ENCODE data around the gene UBAC1.

Gene UBAC1

DNA sequence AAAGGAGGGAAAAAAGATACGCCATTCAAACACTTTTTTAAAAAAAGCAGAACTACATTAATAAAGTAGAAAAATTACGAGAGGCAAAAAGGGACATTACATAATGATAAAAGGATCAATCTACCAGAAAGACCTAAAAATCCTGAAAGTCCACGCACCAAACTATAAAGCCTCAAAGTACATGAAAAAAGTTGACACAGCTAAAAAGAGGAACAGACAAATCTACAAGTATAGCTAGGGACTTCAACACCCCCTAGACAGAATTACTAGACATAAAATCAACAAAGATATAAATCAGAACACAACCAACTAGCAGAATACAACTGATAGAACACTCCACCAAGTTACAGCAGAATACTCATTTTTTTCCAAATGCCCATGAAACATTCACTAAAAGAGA, 65.0 kb downstream of the UBAC1 start:
- no peak for TF ChIP-seq CEBPB (IDR thresholded peaks at IDR 0.05)
- TF ChIP-seq, protein P1, sequence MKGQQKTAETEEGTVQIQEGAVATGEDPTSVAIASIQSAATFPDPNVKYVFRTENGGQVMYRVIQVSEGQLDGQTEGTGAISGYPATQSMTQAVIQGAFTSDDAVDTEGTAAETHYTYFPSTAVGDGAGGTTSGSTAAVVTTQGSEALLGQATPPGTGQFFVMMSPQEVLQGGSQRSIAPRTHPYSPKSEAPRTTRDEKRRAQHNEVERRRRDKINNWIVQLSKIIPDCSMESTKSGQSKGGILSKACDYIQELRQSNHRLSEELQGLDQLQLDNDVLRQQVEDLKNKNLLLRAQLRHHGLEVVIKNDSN (IDR thresholded peaks at IDR 0.05), result no peak
- TF ChIP-seq CREB1 (IDR thresholded peaks at IDR 0.05; ENCODE audit: low read depth), result no peak
- TF ChIP-seq TCF12 (IDR thresholded peaks at IDR 0.05; ENCODE audit: low read depth), result no peak
- no peak for TF ChIP-seq EGR1 (IDR thresholded peaks at IDR 0.05)
- TF ChIP-seq YY1 (IDR thresholded peaks at IDR 0.05; ENCODE audit: low read depth), result no peak
- no peak for TF ChIP-seq RAD21 (IDR thresholded peaks at IDR 0.05; ENCODE audit: low read depth)
- TF ChIP-seq EP300 (IDR thresholded peaks at IDR 0.05; ENCODE audit: borderline replicate concordance), result no peak
- TF ChIP-seq NFIC (IDR thresholded peaks at IDR 0.05), result no peak

DNA sequence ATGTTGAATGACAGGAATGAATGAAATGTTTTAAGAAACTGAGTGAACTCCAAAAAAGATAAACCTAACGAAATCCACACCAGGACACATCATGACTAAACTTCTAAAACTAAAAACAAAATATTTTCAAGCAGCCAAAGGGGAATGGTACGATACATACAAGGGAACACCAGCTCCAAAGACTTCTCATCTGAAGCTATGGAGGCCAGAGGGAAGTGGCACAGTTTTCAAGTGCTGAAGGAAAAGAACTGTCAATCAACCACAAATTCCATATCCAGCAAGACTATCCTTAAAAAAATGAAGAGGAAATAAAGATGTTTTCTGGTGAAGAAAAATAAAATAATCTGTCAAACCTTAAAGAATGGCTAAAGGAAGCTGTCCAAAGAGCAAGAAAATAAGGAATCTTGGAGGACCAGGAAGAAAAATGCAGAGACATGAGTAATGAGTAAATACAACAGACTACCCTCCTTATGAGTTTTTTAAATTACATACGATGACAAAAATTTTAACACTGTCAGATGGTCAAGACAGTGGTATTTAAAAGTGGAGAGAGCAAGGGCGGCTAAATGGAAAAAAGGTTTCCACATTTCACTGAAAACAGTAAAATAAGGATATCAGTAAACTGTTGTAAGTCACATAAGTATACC, 65.8 kb downstream of the UBAC1 start:
- TF ChIP-seq TEAD4 (IDR thresholded peaks at IDR 0.05) (no peak), RAD21 (IDR thresholded peaks at IDR 0.05; ENCODE audit: low read depth) (no peak), CREB1 (IDR thresholded peaks at IDR 0.05; ENCODE audit: low read depth) (no peak), TAF1 (IDR thresholded peaks at IDR 0.05; ENCODE audit: low read depth) (no peak), EGR1 (IDR thresholded peaks at IDR 0.05) (no peak), NFIC (IDR thresholded peaks at IDR 0.05) (no peak), YY1 (IDR thresholded peaks at IDR 0.05; ENCODE audit: low read depth) (no peak), TCF12 (IDR thresholded peaks at IDR 0.05; ENCODE audit: low read depth) (no peak), ZBTB7A (IDR thresholded peaks at IDR 0.05; ENCODE audit: low read depth) (no peak)
- TF ChIP-seq, protein P2, sequence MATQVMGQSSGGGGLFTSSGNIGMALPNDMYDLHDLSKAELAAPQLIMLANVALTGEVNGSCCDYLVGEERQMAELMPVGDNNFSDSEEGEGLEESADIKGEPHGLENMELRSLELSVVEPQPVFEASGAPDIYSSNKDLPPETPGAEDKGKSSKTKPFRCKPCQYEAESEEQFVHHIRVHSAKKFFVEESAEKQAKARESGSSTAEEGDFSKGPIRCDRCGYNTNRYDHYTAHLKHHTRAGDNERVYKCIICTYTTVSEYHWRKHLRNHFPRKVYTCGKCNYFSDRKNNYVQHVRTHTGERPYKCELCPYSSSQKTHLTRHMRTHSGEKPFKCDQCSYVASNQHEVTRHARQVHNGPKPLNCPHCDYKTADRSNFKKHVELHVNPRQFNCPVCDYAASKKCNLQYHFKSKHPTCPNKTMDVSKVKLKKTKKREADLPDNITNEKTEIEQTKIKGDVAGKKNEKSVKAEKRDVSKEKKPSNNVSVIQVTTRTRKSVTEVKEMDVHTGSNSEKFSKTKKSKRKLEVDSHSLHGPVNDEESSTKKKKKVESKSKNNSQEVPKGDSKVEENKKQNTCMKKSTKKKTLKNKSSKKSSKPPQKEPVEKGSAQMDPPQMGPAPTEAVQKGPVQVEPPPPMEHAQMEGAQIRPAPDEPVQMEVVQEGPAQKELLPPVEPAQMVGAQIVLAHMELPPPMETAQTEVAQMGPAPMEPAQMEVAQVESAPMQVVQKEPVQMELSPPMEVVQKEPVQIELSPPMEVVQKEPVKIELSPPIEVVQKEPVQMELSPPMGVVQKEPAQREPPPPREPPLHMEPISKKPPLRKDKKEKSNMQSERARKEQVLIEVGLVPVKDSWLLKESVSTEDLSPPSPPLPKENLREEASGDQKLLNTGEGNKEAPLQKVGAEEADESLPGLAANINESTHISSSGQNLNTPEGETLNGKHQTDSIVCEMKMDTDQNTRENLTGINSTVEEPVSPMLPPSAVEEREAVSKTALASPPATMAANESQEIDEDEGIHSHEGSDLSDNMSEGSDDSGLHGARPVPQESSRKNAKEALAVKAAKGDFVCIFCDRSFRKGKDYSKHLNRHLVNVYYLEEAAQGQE (IDR thresholded peaks at IDR 0.05; ENCODE audit: low read depth), result no peak
- TF ChIP-seq, protein P1 (IDR thresholded peaks at IDR 0.05), result no peak

DNA sequence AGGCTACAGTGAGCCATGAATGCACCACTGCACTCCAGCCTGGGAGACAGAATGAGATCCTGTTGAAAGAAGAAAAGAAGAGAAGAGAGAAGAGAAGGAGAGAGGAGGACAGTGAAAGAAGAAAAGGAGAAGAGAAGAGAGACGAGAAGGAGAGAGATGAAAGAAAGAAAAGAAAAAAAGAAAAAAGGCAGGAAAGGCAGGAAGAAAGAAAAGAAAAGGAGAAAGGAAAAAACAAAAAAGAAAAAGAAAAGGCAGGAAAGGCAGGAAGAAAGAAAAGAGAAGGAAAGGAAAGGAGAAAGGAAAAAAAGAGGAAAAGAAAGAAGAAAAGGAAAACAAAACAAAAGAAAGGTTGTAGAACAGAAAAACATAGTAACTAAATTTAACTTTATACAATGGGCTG, 68.1 kb downstream of the UBAC1 start:
- TF ChIP-seq CREB1 (IDR thresholded peaks at IDR 0.05; ENCODE audit: low read depth) (no peak), EP300 (IDR thresholded peaks at IDR 0.05; ENCODE audit: borderline replicate concordance) (no peak), EGR1 (IDR thresholded peaks at IDR 0.05) (no peak), RAD21 (IDR thresholded peaks at IDR 0.05; ENCODE audit: low read depth) (no peak), FOXM1 (IDR thresholded peaks at IDR 0.05; ENCODE audit: borderline replicate concordance, low read depth) (no peak), ZBTB7A (IDR thresholded peaks at IDR 0.05; ENCODE audit: low read depth) (no peak), TCF12 (IDR thresholded peaks at IDR 0.05; ENCODE audit: low read depth) (no peak), TAF1 (IDR thresholded peaks at IDR 0.05; ENCODE audit: low read depth) (no peak), YY1 (IDR thresholded peaks at IDR 0.05; ENCODE audit: low read depth) (no peak), NFIC (IDR thresholded peaks at IDR 0.05) (no peak), CEBPB (IDR thresholded peaks at IDR 0.05) (no peak), TEAD4 (IDR thresholded peaks at IDR 0.05) (no peak)
- TF ChIP-seq, protein P2 (IDR thresholded peaks at IDR 0.05; ENCODE audit: low read depth), result no peak
- TF ChIP-seq, protein P3, sequence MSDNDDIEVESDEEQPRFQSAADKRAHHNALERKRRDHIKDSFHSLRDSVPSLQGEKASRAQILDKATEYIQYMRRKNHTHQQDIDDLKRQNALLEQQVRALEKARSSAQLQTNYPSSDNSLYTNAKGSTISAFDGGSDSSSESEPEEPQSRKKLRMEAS (IDR thresholded peaks at IDR 0.05), result no peak
- TF ChIP-seq, protein P1 (IDR thresholded peaks at IDR 0.05), result no peak

DNA sequence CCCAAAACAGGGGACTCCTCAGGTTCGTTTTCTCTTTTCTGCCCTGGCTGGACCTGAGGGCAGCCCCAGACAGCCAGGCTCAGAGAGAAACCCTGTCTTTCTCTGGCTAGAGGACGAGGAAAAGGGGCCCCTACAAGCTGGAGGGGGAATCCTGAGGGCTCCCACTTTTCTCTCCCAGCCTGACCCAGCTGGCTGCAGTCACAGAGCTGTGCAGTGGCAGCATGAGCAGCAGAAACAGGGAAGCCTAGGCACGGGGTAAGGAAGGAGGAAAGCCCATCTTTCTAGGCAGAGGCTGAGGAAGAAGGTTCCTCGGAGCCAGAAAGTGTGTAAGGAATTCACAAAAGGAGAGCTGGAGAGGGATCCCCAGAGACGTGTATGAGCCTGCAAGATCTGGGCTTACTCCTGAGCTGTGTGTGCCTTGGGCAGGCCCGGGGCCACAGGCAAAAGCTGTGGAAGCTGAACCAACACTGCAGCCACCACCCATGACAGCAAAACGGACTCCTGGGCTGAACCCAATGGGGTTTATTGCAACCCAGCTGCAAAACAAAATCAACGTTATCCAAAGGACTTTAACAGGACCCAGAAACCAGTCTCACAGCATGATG, 70.0 kb downstream of the UBAC1 start:
- no peak for TF ChIP-seq ZBTB7A (IDR thresholded peaks at IDR 0.05; ENCODE audit: low read depth)
- TF ChIP-seq, protein P2 (IDR thresholded peaks at IDR 0.05; ENCODE audit: low read depth), result no peak
- no peak for TF ChIP-seq NFIC (IDR thresholded peaks at IDR 0.05)
- TF ChIP-seq CREB1 (IDR thresholded peaks at IDR 0.05; ENCODE audit: low read depth), result no peak
- TF ChIP-seq, protein P1 (IDR thresholded peaks at IDR 0.05), result no peak
- TF ChIP-seq YY1 (IDR thresholded peaks at IDR 0.05; ENCODE audit: low read depth), result no peak
- TF ChIP-seq TEAD4 (IDR thresholded peaks at IDR 0.05), result no peak
- no peak for TF ChIP-seq EGR1 (IDR thresholded peaks at IDR 0.05)
- TF ChIP-seq TAF1 (IDR thresholded peaks at IDR 0.05; ENCODE audit: low read depth), result no peak
- TF ChIP-seq EP300 (IDR thresholded peaks at IDR 0.05; ENCODE audit: borderline replicate concordance), result no peak
- no peak for TF ChIP-seq TCF12 (IDR thresholded peaks at IDR 0.05; ENCODE audit: low read depth)
- TF ChIP-seq FOXM1 (IDR thresholded peaks at IDR 0.05; ENCODE audit: borderline replicate concordance, low read depth), result no peak
- TF ChIP-seq, protein P3 (IDR thresholded peaks at IDR 0.05), result no peak
- no peak for TF ChIP-seq RAD21 (IDR thresholded peaks at IDR 0.05; ENCODE audit: low read depth)
- TF ChIP-seq CEBPB (IDR thresholded peaks at IDR 0.05), result no peak

Measured in Ishikawa (cell line).